Esophagus muscularis mucosa (tissue), 4 donors: ENCODE results near the gene KRT32.

Experiments
- CTCF ChIP-seq, 3 experiments: fragments of 200-600 bp in 2 of 3; fragments of 450-650 bp in 1 of 3; sonication (generic) in 2 of 3; IDR thresholded peaks; one replicate each; pipeline ENCODE4 v1.5.1; 2017 to 2019; ENCODE audit warnings: antibody characterized with exemption in 3 of 3, mild to moderate bottlenecking in 2 of 3, moderate library complexity in 1 of 3
- EP300 ChIP-seq: sonication (generic); formaldehyde crosslinking; IDR thresholded peaks from one replicate; pipeline ENCODE4 v1.6.1; 2017; ENCODE audit warnings: antibody characterized with exemption
- POLR2A ChIP-seq: fragments of 450-650 bp; IDR thresholded peaks from one replicate; pipeline ENCODE4 v1.6.1; 2017; ENCODE audit warnings: antibody characterized with exemption, moderate library complexity, mild to moderate bottlenecking, low read depth

DNA sequence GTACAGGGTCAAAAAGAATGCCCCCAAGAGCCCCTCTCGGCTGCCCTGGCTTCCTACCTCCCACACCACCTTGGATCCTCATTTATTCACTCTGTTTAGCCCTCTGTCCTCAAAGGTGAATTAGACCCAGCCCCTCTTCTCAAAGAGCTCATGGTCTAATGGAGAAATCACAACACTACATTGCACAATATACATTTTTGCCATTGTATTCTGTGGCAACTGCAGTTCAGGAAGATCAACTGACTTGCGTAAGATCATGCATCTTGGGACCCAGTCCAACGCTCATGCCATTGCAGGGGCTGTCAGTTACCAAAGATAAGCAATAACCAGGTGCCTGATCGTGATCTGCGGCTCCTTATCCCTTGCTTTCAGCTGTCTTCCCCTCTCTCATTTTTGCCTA is 27.8 kb downstream of the KRT32 start:
- TF ChIP-seq CTCF (IDR thresholded peaks at IDR 0.05) (no peak), POLR2A (no peak), EP300 (no peak)
